VCaP (cell line): Measurements from ENCODE around the gene TBC1D8.

Experiments
- H3K27ac ChIP-seq: fragments of 450-650 bp; 2 replicates; pipeline ENCODE4 v1.5.1; 2017
- TF ChIP-seq, protein P1 (sequence below): fragments of 450-650 bp; conservative IDR thresholded peaks from 2 replicates; pipeline ENCODE4 v1.5.1; 2017; ENCODE audit warnings: mild to moderate bottlenecking, moderate library complexity

Gene TBC1D8

DNA sequence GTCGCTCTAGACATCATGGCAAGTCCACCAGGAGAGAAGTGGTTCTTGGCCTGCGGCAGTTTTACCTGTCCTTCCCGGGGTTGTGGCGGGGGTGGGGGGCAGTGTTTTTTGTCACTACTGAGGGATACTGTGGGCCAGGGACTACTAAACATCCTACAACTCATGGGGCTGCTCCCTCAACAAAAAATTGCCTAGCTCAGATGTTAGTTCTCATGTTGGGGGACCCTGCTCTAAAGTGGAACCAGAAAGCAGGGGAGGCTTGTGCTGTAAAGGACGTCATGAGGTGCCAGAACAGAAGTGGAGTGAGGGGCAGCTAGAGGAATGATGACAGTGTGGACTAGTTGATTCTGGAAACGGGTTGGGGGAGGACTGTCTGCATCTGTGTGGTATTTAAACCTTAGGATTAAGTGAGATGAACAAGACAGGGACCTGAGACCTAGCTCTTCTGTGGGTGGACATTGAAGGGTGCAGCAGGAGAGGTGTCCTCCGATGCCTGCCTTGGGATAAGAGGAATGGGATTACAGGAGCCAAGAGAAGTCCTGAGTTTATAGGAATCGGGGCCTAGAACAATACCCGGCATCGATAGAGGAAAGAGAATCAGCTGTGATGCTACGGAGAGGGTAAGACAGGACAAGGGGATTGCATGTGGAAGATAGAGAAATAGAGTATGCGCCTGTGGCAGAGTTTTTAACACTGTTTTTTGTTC, 146.4 kb downstream of the TBC1D8 start:
- H3K27ac ChIP-seq = peak overlapping the region; percentile 87
- TF ChIP-seq, protein P1, sequence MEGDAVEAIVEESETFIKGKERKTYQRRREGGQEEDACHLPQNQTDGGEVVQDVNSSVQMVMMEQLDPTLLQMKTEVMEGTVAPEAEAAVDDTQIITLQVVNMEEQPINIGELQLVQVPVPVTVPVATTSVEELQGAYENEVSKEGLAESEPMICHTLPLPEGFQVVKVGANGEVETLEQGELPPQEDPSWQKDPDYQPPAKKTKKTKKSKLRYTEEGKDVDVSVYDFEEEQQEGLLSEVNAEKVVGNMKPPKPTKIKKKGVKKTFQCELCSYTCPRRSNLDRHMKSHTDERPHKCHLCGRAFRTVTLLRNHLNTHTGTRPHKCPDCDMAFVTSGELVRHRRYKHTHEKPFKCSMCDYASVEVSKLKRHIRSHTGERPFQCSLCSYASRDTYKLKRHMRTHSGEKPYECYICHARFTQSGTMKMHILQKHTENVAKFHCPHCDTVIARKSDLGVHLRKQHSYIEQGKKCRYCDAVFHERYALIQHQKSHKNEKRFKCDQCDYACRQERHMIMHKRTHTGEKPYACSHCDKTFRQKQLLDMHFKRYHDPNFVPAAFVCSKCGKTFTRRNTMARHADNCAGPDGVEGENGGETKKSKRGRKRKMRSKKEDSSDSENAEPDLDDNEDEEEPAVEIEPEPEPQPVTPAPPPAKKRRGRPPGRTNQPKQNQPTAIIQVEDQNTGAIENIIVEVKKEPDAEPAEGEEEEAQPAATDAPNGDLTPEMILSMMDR = no peak

DNA sequence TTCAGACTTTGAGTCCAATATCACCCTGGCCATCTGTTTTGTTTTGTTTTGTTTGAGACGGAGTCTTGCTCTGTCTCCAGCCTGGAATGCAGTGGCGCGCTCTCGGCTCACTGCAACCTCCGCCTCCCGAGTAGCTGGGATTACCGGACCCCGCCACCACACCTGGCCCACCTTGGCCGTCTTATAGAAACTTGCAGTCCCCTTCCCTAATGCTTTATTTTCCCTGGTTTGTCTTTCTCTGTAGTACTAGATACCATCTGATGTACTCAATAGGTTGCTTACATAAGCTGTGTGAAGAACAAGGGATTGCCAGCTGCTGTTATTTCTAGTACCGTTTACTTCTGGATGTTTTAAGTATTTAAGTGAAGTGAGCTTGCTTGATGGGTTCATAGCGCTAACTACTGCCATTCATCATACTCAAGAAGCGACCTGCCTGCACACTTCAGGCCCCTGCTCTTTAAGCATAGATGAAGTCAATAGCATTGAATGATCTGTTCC, 147.9 kb downstream of the TBC1D8 start:
- TF ChIP-seq, protein P1 = no peak
- H3K27ac ChIP-seq = peak overlapping the region; percentile 87

DNA sequence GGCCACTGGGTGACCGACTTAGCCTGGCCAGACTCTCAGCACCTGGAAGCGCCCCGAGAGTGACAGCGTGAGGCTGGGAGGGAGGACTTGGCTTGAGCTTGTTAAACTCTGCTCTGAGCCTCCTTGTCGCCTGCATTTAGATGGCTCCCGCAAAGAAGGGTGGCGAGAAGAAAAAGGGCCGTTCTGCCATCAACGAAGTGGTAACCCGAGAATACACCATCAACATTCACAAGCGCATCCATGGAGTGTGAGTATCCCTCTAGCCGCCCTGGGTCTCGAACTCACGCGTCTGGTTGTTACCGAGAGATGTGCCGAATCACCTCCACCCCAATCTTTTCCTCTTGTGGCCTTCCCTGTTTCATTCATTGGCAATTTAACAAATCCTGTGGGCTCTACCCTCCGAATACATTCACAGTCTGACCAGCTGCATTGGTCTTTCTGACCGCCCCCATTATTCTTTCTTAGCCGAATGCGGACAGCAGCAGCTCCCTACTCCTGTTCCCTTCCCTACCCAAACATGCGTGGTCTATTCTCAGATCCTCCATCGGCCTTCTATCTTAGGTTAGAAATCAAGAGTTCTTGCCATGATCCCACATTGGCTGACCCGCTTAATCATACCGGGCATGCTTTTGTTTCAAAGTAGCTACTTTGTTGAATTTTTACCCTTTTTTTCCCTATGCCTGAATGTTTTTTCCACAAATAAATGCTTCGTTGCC, 148.5 kb downstream of the TBC1D8 start:
- TF ChIP-seq, protein P1 = no peak
- H3K27ac ChIP-seq = peak overlapping the region; percentile 87

DNA sequence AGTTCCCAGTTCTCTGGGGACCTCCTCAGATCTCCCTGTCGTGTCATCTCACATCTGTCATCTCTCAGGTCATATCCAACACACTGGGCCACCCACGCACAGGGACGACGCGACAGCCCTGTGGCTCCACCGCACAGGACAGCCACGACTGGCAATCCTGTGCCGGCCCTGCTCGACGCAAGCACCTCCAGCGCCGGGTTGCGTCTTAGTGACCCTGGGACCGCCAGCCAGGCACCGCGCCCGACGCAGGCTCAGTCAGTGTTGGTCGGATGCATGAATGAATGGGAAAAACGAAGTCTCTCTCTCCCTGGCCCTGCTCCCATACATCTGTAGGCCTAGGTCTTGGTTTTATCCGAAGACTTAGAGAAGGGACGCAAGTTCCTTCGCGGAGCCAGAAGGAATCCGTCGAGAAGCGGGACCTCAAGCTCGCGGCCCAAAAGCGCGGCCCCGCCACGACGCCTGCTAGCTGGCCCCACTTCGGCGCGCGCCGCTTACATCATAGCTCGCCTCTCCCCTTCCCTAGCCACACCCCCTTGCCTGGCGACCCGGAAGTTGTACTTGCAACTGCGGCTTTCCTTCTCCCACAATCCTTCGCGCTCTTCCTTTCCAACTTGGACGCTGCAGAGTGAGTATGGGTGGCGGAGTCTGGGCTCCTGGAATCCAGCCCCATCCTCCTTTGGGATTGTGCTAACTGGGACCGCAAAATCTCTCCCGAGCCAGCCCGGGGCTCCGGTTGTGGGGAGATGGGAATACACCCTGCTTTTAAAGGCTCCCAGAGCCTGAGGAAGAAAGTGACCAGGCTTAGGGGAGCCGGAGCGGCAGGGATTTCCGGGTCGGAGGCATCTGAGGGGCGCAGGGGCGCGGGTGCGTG, 149.3 kb downstream of the TBC1D8 start, which contains the start of gene RPL31:
Gene RPL31, plus strand, starts transcription at position 599 of the 871 bp plus-strand sequence. CDS start 413 bp downstream, outside the sequence.
- H3K27ac ChIP-seq = peak within 1 kb of the TSS; percentile 87

DNA sequence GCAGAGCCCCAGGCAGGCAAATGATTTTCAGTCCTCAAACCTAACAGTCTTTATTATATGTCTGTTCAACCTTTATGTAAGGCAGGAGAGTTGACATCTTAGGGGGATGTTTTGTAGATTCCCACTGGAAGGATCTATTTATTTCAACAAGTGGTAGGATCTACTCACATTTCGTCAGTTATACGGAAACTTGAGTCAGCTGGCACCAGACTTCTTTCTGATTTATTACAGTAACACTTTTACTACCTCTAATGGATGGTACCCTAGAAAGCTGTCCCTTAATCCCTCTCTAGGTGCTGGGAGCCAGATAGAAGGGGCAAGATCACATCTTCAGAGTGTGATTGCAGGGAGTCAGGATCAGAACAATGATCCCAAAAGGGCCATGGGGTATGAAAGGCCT, 151.2 kb downstream of the TBC1D8 start:
- TF ChIP-seq, protein P1 = no peak
- H3K27ac ChIP-seq = no peak overlapping the region

More for the DNA sequence above, 149.3 kb downstream of the TBC1D8 start, which contains the start of gene RPL31:
- TF ChIP-seq, protein P1 = no peak

DNA sequence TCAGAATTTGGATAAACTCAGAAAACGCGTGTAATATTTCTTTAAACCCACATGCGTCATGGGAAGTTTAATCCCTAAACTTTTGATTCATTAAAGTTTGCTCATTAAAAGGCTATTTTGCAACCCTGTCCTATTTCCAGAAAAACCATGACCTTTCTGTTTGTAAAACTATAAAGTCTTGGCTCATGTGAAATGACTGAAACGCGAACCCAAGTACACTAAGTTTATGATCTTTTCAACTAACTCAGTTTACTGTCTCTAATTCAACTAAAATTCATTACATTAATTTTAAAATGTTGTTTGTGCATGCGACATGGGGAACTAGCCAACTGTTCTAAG, 153.0 kb downstream of the TBC1D8 start:
- TF ChIP-seq, protein P1 = no peak
- H3K27ac ChIP-seq = no peak overlapping the region
